Measurements from ENCODE around the gene EPS8L3.

- TF ChIP-seq CTCF (IDR thresholded peaks at IDR 0.05; ENCODE audit: extremely low read depth in 1 of 2, insufficient read depth in 1 of 2, low read depth in 1 of 2, low read length in 2 of 2) = no peak
- no peak for TF ChIP-seq POLR2A (IDR thresholded peaks at IDR 0.05; ENCODE audit: low read depth, low read length)
- TF ChIP-seq MAX (IDR thresholded peaks at IDR 0.05; ENCODE audit: insufficient read depth, insufficient read length) = no peak
- no peak for TF ChIP-seq EZH2 (IDR thresholded peaks at IDR 0.05; ENCODE audit: borderline replicate concordance, low read depth, low read length, severe bottlenecking)
These were observed 9.0 kb upstream of the EPS8L3 start for GRCh38 chr1:109772658-109773202.

Measured in endothelial cell of umbilical vein (primary cell).